Activated naive CD8-positive, alpha-beta T cell treated with anti-CD3 and anti-CD28 coated beads, Interleukin-2, amount 50 U/mL, for 16 hours (primary cell): ENCODE data around the gene SNX9.
A peak's percentile ranks its signal among the peaks of the same experiment; 100 is the strongest.

ENCODE experiments used
- DNase-seq: peaks from one replicate; pipeline ENCODE4 v3.0.0-alpha.2; 2020; ENCODE audit warnings: low read depth, low spot score

The SNX9 gene

GRCh38 chr6:157804448-157805327 is 18.4 kb upstream of the SNX9 start:
- no peak for DNase-seq

- no peak for DNase-seq
Measured at GRCh38 chr6:157806131-157806855, 16.8 kb upstream of the SNX9 start.

- DNase-seq = no peak
Measured at GRCh38 chr6:157806856-157807215, 16.2 kb upstream of the SNX9 start.

GRCh38 chr6:157808405-157808950 is 14.6 kb upstream of the SNX9 start:
- DNase-seq = no peak

- DNase-seq = no peak
Measured at GRCh38 chr6:157809613-157810012, 13.4 kb upstream of the SNX9 start.

GRCh38 chr6:157811137-157811475 is 11.9 kb upstream of the SNX9 start:
- no peak for DNase-seq

- DNase-seq = no peak
Measured at GRCh38 chr6:157811476-157812173, 11.4 kb upstream of the SNX9 start.

- DNase-seq = no peak
Measured at GRCh38 chr6:157812425-157813171, 10.4 kb upstream of the SNX9 start.

GRCh38 chr6:157813191-157813590 is 9.9 kb upstream of the SNX9 start:
- no peak for DNase-seq

- DNase-seq = no peak
Measured at GRCh38 chr6:157813750-157814455, 9.1 kb upstream of the SNX9 start.

GRCh38 chr6:157814883-157815282 is 8.2 kb upstream of the SNX9 start:
- DNase-seq = no peak

- no peak for DNase-seq
Measured at GRCh38 chr6:157821342-157822033, 1.6 kb upstream of the SNX9 start.

GRCh38 chr6:157822245-157823000 is 623 bp upstream of the SNX9 start:
- DNase-seq = no peak

GRCh38 chr6:157823528-157824370 is 703 bp downstream of the SNX9 start:
- DNase-seq = peak; percentile 53

- no peak for DNase-seq
Measured at GRCh38 chr6:157825243-157825904, 2.3 kb downstream of the SNX9 start.

GRCh38 chr6:157830354-157831017 is 7.4 kb downstream of the SNX9 start:
- DNase-seq = no peak

GRCh38 chr6:157831018-157831369 is 7.9 kb downstream of the SNX9 start:
- DNase-seq = no peak
